HTERT RPE-1 (cell line): ENCODE results near the gene F10.

Experiments
- in situ Hi-C: fragments of 300-500 bp; cut with MboI; formaldehyde crosslinking; loops from 4 replicates; pipeline ENCODE4 v1.14.3; 2020; ENCODE audit warnings: low sequenced_read_pairs

Gene F10

GRCh38 chr13:113086031-113086750 is 36.4 kb upstream of the F10 start:
- in situ Hi-C loops = no loop called here

GRCh38 chr13:113086991-113087922 is 35.3 kb upstream of the F10 start:
- in situ Hi-C loops = no loop called here

- in situ Hi-C loops = no loop called here
These were observed 34.5 kb upstream of the F10 start for GRCh38 chr13:113087923-113088690.

GRCh38 chr13:113088691-113089020 is 33.9 kb upstream of the F10 start:
- in situ Hi-C loops = no loop called here

- in situ Hi-C loops = no loop called here
These were observed 32.7 kb upstream of the F10 start for GRCh38 chr13:113089693-113090414.

- in situ Hi-C loops = no loop called here
These were observed 32.2 kb upstream of the F10 start for GRCh38 chr13:113090415-113090770.

GRCh38 chr13:113090806-113091205 is 31.8 kb upstream of the F10 start:
- in situ Hi-C loops = no loop called here

- in situ Hi-C loops = no loop called here
These were observed 31.3 kb upstream of the F10 start for GRCh38 chr13:113091211-113091771.

- in situ Hi-C loops = no loop called here
These were observed 30.5 kb upstream of the F10 start for GRCh38 chr13:113091891-113092775.

GRCh38 chr13:113092776-113093579 is 29.6 kb upstream of the F10 start:
- in situ Hi-C loops = no loop called here

- in situ Hi-C loops = no loop called here
These were observed 28.8 kb upstream of the F10 start for GRCh38 chr13:113093580-113094409.

- in situ Hi-C loops = no loop called here
These were observed 28.2 kb upstream of the F10 start for GRCh38 chr13:113094410-113094800.

GRCh38 chr13:113095146-113096051 is 27.2 kb upstream of the F10 start:
- in situ Hi-C loops = no loop called here

- in situ Hi-C loops = no loop called here
These were observed 26.4 kb upstream of the F10 start for GRCh38 chr13:113096052-113096744.

GRCh38 chr13:113096745-113097305 is 25.8 kb upstream of the F10 start:
- in situ Hi-C loops = no loop called here

- in situ Hi-C loops = no loop called here
These were observed 24.9 kb upstream of the F10 start for GRCh38 chr13:113097651-113098050.
